HL-60 (cell line): Measurements from ENCODE around the gene IGHMBP2.
A peak's percentile ranks its signal among the peaks of the same experiment; 100 is the strongest.

Source experiments
- DNase-seq, 2 experiments: peaks; one replicate each; pipeline ENCODE4 v3.0.0-alpha.2; 2010 to 2020; ENCODE audit warnings: low read depth in 1 of 2, low spot score in 1 of 2
- H3K27ac ChIP-seq: fragments of 250-450 bp; sonication (Bioruptor Pico); replicated peaks from 2 replicates; pipeline ENCODE4 v1.5.1; 2020; ENCODE audit warnings: mild to moderate bottlenecking, moderate library complexity
- H3K27me3 ChIP-seq: fragments of 250-450 bp; sonication (Bioruptor Pico); 2 replicates; pipeline ENCODE4 v1.5.1; 2021; ENCODE audit warnings: mild to moderate bottlenecking, moderate library complexity; ENCODE audit not compliant: insufficient read depth, poor library complexity, severe bottlenecking
- H3K4me3 ChIP-seq: replicated peaks from 2 replicates; pipeline ENCODE4 v1.5.1; 2011; ENCODE audit warnings: mild to moderate bottlenecking, control low read depth, low read length; ENCODE audit not compliant: insufficient read depth
- CTCF ChIP-seq: IDR thresholded peaks from one replicate; pipeline ENCODE4 v1.5.1; 2011; ENCODE audit warnings: low read length, control low read depth, inconsistent platforms; ENCODE audit not compliant: insufficient read depth
- GABPA ChIP-seq: IDR thresholded peaks from 2 replicates; pipeline ENCODE4 v1.6.1; 2012; ENCODE audit warnings: low read depth
- POLR2AphosphoS5 ChIP-seq: IDR thresholded peaks from 2 replicates; pipeline ENCODE4 v1.6.1; 2012; ENCODE audit warnings: low read depth
- REST ChIP-seq: IDR thresholded peaks from 2 replicates; pipeline ENCODE4 v1.6.1; 2012; ENCODE audit warnings: low read depth; ENCODE audit not compliant: insufficient replicate concordance
- SPI1 ChIP-seq: IDR thresholded peaks from 2 replicates; pipeline ENCODE4 v1.6.1; 2012; ENCODE audit warnings: low read depth, mild to moderate bottlenecking, borderline replicate concordance

IGHMBP2 gene

GRCh38 chr11:68977781-68978625 is 74.3 kb downstream of the IGHMBP2 start:
- DNase-seq, result no peak
- Histone ChIP-seq H3K27ac (no peak overlapping the region), H3K27me3 (no peaks in the 10 kb centered on the region), H3K4me3 (no peak overlapping the region)
- no peak for TF ChIP-seq SPI1
- no peak for TF ChIP-seq GABPA
- TF ChIP-seq CTCF, result no peak
- TF ChIP-seq POLR2AphosphoS5, result no peak
- TF ChIP-seq REST, result no peak

GRCh38 chr11:68978626-68978930 is 74.9 kb downstream of the IGHMBP2 start:
- TF ChIP-seq SPI1, result no peak
- no peak for TF ChIP-seq POLR2AphosphoS5
- TF ChIP-seq GABPA, result no peak
- TF ChIP-seq REST, result no peak
- no peak for TF ChIP-seq CTCF
- no peaks in the 10 kb centered on the region for H3K27me3 ChIP-seq
- H3K4me3 ChIP-seq, result no peak overlapping the region
- DNase-seq, result no peak
- H3K27ac ChIP-seq, result no peak overlapping the region

GRCh38 chr11:68978931-68979594 is 75.4 kb downstream of the IGHMBP2 start:
- Histone ChIP-seq H3K4me3 (no peak overlapping the region), H3K27me3 (no peaks in the 10 kb centered on the region), H3K27ac (no peak overlapping the region)
- DNase-seq, result no peak
- peak; percentile 4; the same call in 1 of the 2 replicates for TF ChIP-seq SPI1
- no peak for TF ChIP-seq GABPA

GRCh38 chr11:68979931-68980775 is 76.5 kb downstream of the IGHMBP2 start:
- Histone ChIP-seq H3K27ac (no peak overlapping the region), H3K4me3 (no peak overlapping the region), H3K27me3 (no peaks in the 10 kb centered on the region)
- DNase-seq, result no peak
- TF ChIP-seq REST (no peak), SPI1 (no peak), CTCF (no peak), POLR2AphosphoS5 (no peak), GABPA (no peak)
